AG04449 (cell line): ENCODE data around the gene SGCB.
A peak's percentile ranks its signal among the peaks of the same experiment; 100 is the strongest.
"Not testable (repeated sequence)": the region's sequence is repeated elsewhere in the genome, so short reads cannot be mapped to it uniquely, and the experiment has no call there.

Source experiments
- CTCF ChIA-PET: fragments of 350-600 bp; formaldehyde crosslinking; extraction: SDS; loops from one replicate; lab custom pipeline; 2021; ENCODE audit warnings: antibody characterized with exemption; lab: Yijun Ruan, JAX
- POLR2A ChIA-PET: fragments of 400-600, 350-600 bp; formaldehyde crosslinking; extraction: SDS; loops from one replicate; lab custom pipeline; 2020; ENCODE audit warnings: antibody characterized with exemption, inconsistent platforms; lab: Yijun Ruan, JAX
- DNase-seq: peaks from one replicate; pipeline ENCODE4 v3.0.0-alpha.2; 2010; ENCODE audit warnings: low read depth, low spot score
- H3K4me3 ChIP-seq: 2 replicates; pipeline ENCODE4 v1.5.1; 2011; ENCODE audit warnings: low read depth, mild to moderate bottlenecking, control low read depth, low read length
- CTCF ChIP-seq: IDR thresholded peaks from one replicate; pipeline ENCODE4 v1.5.1; 2011; ENCODE audit warnings: mild to moderate bottlenecking, moderate library complexity, low read length, control low read depth, inconsistent platforms; ENCODE audit not compliant: insufficient read depth; ENCODE audit errors: missing control alignments

Gene SGCB

GRCh38 chr4:52038103-52038912 is at the start of gene SGCB:
Gene SGCB (minus strand): TSS chr4:52038299. CDS start chr4:52038259, 40 bp downstream.
- no peak for DNase-seq
- no peak for TF ChIP-seq CTCF
- CTCF ChIA-PET: interaction anchor here (1.0 kb wide), 1 partner anchor 12 kb away, joined by 3 read pairs; no protein-coding TSS in a partner anchor

GRCh38 chr4:52086425-52086824 is 48.3 kb upstream of the SGCB start:
- H3K4me3 ChIP-seq, DNase-seq, CTCF ChIA-PET, POLR2A ChIA-PET: not testable (repeated sequence)

More at GRCh38 chr4:52038103-52038912, at the start of gene SGCB:
- peak within 1 kb of the TSS; percentile 75 for H3K4me3 ChIP-seq
- POLR2A ChIA-PET: interaction anchor here (1.1 to 1.2 kb wide), 2 partner anchors 9 to 14 kb away, joined by 4 to 5 read pairs; no protein-coding TSS in a partner anchor

GRCh38 chr4:52081216-52081615 is 43.1 kb upstream of the SGCB start:
- CTCF ChIA-PET: interaction anchor here (0.9 kb wide), 1 partner anchor 15 kb away, joined by 3 read pairs; no protein-coding TSS in a partner anchor

GRCh38 chr4:52079659-52080058 is 41.6 kb upstream of the SGCB start:
- TF ChIP-seq CTCF: no peak
- CTCF ChIA-PET: no interaction called here
- H3K4me3 ChIP-seq: no peak overlapping the region
- no peak for DNase-seq
- POLR2A ChIA-PET: no interaction called here

More at GRCh38 chr4:52081216-52081615, 43.1 kb upstream of the SGCB start:
- no peak for DNase-seq
- POLR2A ChIA-PET: no interaction called here
- no peak for TF ChIP-seq CTCF
- H3K4me3 ChIP-seq: no peak overlapping the region

GRCh38 chr4:52076731-52077130 is 38.6 kb upstream of the SGCB start:
- no peak for DNase-seq
- H3K4me3 ChIP-seq: no peak overlapping the region
- ChIA-PET CTCF (no interaction called here), POLR2A (no interaction called here)
- no peak for TF ChIP-seq CTCF

GRCh38 chr4:52071791-52072546 is 33.9 kb upstream of the SGCB start:
- POLR2A ChIA-PET: no interaction called here

More at GRCh38 chr4:52071791-52072546, 33.9 kb upstream of the SGCB start:
- CTCF ChIA-PET: no interaction called here
- H3K4me3 ChIP-seq: no peak overlapping the region
- TF ChIP-seq CTCF: no peak
- DNase-seq: no peak
